PC-9 (cell line): Measurements from ENCODE around the gene EIF5AL1.

Experiments used
- EZH2 ChIP-seq: fragments of 200-600 bp; sonication (generic); IDR thresholded peaks from 2 replicates; pipeline ENCODE4 v1.8.0; 2017; ENCODE audit warnings: antibody characterized with exemption, low read depth
- TF ChIP-seq, protein P1 (sequence below): fragments of 200-600 bp; sonication (generic); conservative IDR thresholded peaks from 2 replicates; pipeline ENCODE4 v1.6.1; 2017; ENCODE audit warnings: mixed run types, antibody characterized with exemption, mild to moderate bottlenecking, moderate library complexity

DNA sequence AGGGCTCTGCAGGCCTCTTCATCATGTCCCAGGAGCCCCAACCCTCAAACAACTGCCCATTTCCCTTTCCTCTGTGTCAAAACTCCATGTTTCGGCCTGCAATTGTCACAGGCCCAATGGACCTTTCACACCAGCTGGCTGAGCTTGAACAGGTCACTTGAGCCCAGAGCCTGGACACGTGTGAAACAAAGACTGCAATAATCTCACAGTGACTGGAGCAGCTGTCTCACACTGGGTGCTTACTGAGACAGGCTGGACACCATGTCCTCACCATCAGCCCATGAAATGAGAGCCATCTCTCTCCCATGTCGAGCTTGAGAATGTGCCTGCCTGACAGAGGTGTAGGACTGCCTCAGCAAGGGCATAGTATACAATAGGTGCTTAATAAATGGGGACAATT lies 19.5 kb upstream of the EIF5AL1 start:
- TF ChIP-seq, protein P1, sequence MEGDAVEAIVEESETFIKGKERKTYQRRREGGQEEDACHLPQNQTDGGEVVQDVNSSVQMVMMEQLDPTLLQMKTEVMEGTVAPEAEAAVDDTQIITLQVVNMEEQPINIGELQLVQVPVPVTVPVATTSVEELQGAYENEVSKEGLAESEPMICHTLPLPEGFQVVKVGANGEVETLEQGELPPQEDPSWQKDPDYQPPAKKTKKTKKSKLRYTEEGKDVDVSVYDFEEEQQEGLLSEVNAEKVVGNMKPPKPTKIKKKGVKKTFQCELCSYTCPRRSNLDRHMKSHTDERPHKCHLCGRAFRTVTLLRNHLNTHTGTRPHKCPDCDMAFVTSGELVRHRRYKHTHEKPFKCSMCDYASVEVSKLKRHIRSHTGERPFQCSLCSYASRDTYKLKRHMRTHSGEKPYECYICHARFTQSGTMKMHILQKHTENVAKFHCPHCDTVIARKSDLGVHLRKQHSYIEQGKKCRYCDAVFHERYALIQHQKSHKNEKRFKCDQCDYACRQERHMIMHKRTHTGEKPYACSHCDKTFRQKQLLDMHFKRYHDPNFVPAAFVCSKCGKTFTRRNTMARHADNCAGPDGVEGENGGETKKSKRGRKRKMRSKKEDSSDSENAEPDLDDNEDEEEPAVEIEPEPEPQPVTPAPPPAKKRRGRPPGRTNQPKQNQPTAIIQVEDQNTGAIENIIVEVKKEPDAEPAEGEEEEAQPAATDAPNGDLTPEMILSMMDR, result no peak
- no peak for TF ChIP-seq EZH2
